ENCODE measurements around the gene ING3.

ING3 gene

DNA sequence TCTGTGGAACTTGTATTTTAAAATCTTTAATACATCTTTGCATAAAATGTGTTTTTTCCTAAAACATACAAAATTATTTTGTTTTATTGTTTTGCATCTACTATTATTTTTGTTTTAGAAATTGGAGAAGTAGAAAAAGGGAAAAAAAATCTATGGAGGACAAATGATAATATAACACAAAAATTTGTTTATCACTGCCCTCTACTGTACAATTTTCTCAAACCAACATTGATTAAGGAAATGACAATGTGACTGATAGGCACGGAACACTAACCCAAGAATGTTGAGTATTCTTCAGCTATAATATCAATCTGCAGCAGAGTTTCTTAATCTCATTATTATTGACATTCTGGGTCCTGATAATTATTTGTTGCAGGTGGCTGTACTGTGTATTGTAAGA lies 9.5 kb upstream of the ING3 start:
- no peak for DNase-seq (ENCODE audit: low read depth, low spot score)
- H3K4me3 ChIP-seq (ENCODE audit: insufficient read length, low read depth): no peak overlapping the region
- no peaks in the 10 kb centered on the region for H3K9me3 ChIP-seq (ENCODE audit: insufficient read depth, low read length)

DNA sequence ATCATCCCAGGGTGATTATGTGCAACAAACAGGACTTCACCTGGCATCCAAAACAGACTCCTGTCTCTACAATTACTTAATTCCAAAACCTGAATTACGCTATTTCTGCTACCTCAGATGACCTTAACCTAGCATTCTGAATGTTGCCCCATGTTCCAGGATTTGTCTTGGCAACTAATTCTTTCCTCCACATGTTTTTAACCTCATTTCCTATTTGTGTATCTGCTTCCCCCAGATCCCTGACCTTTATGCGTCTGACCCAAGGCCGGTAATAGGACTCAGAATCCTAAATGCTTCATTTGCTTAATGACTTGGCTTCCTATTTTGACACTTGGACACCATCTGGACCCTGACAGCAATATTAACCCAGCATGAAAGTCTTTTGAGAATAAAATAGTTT lies 8.7 kb upstream of the ING3 start:
- H3K9ac ChIP-seq (ENCODE audit: insufficient read length, low read depth): no peak overlapping the region
- no peaks in the 10 kb centered on the region for H3K27me3 ChIP-seq (ENCODE audit: insufficient read depth, insufficient read length)
- DNase-seq (ENCODE audit: low read depth, low spot score): no peak
- no peak overlapping the region for H3K4me3 ChIP-seq (ENCODE audit: insufficient read length, low read depth)
- no peaks in the 10 kb centered on the region for H3K4me1 ChIP-seq (ENCODE audit: insufficient read depth, insufficient read length)
- no peaks in the 10 kb centered on the region for H3K36me3 ChIP-seq (ENCODE audit: insufficient read depth, insufficient read length, low read length)
- TF ChIP-seq ZNF274 (IDR thresholded peaks at IDR 0.05; ENCODE audit: low read depth, low read length) (no peak), SUZ12 (IDR thresholded peaks at IDR 0.05; ENCODE audit: extremely low read depth, insufficient read depth, insufficient read length) (no peak), YY1 (IDR thresholded peaks at IDR 0.05; ENCODE audit: insufficient read depth, insufficient read length) (no peak)
- no peaks in the 10 kb centered on the region for H3K9me3 ChIP-seq (ENCODE audit: insufficient read depth, low read length)

More for the DNA sequence above, 9.5 kb upstream of the ING3 start:
- no peaks in the 10 kb centered on the region for H3K4me1 ChIP-seq (ENCODE audit: insufficient read depth, insufficient read length)
- H3K36me3 ChIP-seq (ENCODE audit: insufficient read depth, insufficient read length, low read length): no peaks in the 10 kb centered on the region
- no peaks in the 10 kb centered on the region for H3K27me3 ChIP-seq (ENCODE audit: insufficient read depth, insufficient read length)
- H3K9ac ChIP-seq (ENCODE audit: insufficient read length, low read depth): no peak overlapping the region
- TF ChIP-seq SUZ12 (IDR thresholded peaks at IDR 0.05; ENCODE audit: extremely low read depth, insufficient read depth, insufficient read length) (no peak), YY1 (IDR thresholded peaks at IDR 0.05; ENCODE audit: insufficient read depth, insufficient read length) (no peak), ZNF274 (IDR thresholded peaks at IDR 0.05; ENCODE audit: low read depth, low read length) (no peak)

DNA sequence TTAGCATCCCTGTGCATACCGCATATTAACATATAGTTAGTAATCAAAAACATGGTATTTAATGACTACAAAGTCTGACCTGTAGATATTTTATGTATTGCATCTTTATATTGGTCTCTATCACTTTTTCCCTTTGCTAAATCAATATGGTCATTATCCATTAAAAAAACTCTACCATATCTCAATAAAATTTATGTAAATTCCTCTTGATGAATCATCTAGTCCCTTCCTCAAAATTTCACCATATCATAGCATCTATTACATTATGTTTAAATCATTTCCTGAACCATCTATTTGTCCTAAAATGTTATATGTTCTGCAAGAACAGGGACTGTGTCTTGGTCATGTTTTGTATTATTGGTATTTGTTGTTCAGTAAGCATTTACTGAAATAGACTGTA lies 7.7 kb upstream of the ING3 start:
- no peak for DNase-seq (ENCODE audit: low read depth, low spot score)
- TF ChIP-seq YY1 (IDR thresholded peaks at IDR 0.05; ENCODE audit: insufficient read depth, insufficient read length) (no peak), SUZ12 (IDR thresholded peaks at IDR 0.05; ENCODE audit: extremely low read depth, insufficient read depth, insufficient read length) (no peak), ZNF274 (IDR thresholded peaks at IDR 0.05; ENCODE audit: low read depth, low read length) (no peak)
- Histone ChIP-seq H3K36me3 (ENCODE audit: insufficient read depth, insufficient read length, low read length) (no peaks in the 10 kb centered on the region), H3K4me1 (ENCODE audit: insufficient read depth, insufficient read length) (no peaks in the 10 kb centered on the region), H3K27me3 (ENCODE audit: insufficient read depth, insufficient read length) (no peaks in the 10 kb centered on the region), H3K4me3 (ENCODE audit: insufficient read length, low read depth) (no peak overlapping the region), H3K9me3 (ENCODE audit: insufficient read depth, low read length) (no peaks in the 10 kb centered on the region), H3K9ac (ENCODE audit: insufficient read length, low read depth) (no peak overlapping the region)

DNA sequence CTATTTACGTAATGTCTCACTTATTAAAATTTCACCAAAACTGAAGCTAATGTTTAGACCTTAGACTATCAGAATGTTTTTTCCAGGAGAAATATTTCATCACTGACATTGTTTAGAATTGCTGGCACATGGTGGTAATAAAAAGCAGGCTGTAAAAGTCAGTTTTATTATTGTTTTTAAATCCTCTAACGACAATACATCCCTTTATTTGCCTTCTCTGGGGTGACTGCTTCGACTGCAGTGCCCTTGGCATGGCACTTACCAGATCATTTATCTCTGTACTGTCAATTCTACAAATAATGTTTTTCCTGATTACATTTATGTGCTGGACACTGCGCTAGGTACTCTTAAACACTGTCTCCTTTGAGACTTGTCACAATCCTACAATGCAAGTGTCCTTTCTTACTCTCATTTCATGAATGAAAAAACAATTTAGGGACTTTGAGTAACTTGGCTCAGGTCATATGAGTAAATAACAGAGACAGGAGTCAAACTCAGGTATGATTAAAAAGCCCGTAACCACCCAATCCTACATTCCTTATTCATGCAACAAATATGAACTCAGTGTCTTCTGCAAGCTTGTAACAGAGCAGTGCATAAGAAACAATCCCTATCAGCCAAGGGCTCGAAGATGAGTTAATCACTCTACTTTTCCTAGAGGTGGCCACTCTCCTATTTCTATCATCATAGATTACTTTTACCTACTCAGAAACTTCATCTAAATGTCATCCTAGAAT lies 5.6 kb upstream of the ING3 start:
- Histone ChIP-seq H3K36me3 (ENCODE audit: insufficient read depth, insufficient read length, low read length) (no peaks in the 10 kb centered on the region), H3K4me1 (ENCODE audit: insufficient read depth, insufficient read length) (no peaks in the 10 kb centered on the region), H3K27me3 (ENCODE audit: insufficient read depth, insufficient read length) (no peaks in the 10 kb centered on the region), H3K9me3 (ENCODE audit: insufficient read depth, low read length) (no peaks in the 10 kb centered on the region), H3K9ac (ENCODE audit: insufficient read length, low read depth) (no peak overlapping the region), H3K4me3 (ENCODE audit: insufficient read length, low read depth) (no peak overlapping the region)
- TF ChIP-seq YY1 (IDR thresholded peaks at IDR 0.05; ENCODE audit: insufficient read depth, insufficient read length) (no peak), SUZ12 (IDR thresholded peaks at IDR 0.05; ENCODE audit: extremely low read depth, insufficient read depth, insufficient read length) (no peak), ZNF274 (IDR thresholded peaks at IDR 0.05; ENCODE audit: low read depth, low read length) (no peak)
- DNase-seq (ENCODE audit: low read depth, low spot score): no peak

DNA sequence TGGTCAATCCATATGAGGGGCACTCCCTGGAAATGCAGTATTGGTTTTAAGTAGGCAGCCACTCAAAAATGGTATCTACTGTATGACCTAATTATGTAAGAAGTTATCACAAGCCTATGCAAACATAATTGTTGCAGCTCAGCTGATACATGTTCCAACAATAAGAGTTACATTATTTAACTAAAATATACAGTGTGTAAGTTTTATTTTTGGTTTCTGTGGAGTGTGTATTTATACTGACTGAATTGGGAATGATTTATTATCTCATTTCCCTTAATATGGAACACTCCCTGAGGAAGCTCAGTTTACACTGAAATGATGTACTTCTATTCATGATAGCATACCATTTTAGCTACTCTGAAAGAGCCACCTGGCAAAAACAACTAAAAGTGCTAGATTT lies 2.6 kb upstream of the ING3 start:
- TF ChIP-seq YY1 (IDR thresholded peaks at IDR 0.05; ENCODE audit: insufficient read depth, insufficient read length): no peak
- TF ChIP-seq ZNF274 (IDR thresholded peaks at IDR 0.05; ENCODE audit: low read depth, low read length): no peak
- TF ChIP-seq SUZ12 (IDR thresholded peaks at IDR 0.05; ENCODE audit: extremely low read depth, insufficient read depth, insufficient read length): no peak
- Histone ChIP-seq H3K9ac (ENCODE audit: insufficient read length, low read depth) (no peak overlapping the region), H3K4me3 (ENCODE audit: insufficient read length, low read depth) (no peak overlapping the region), H3K9me3 (ENCODE audit: insufficient read depth, low read length) (no peaks in the 10 kb centered on the region), H3K4me1 (ENCODE audit: insufficient read depth, insufficient read length) (no peaks in the 10 kb centered on the region), H3K27me3 (ENCODE audit: insufficient read depth, insufficient read length) (no peaks in the 10 kb centered on the region), H3K36me3 (ENCODE audit: insufficient read depth, insufficient read length, low read length) (peaks cover 10% of the 10 kb centered on the region)
- DNase-seq (ENCODE audit: low read depth, low spot score): no peak

DNA sequence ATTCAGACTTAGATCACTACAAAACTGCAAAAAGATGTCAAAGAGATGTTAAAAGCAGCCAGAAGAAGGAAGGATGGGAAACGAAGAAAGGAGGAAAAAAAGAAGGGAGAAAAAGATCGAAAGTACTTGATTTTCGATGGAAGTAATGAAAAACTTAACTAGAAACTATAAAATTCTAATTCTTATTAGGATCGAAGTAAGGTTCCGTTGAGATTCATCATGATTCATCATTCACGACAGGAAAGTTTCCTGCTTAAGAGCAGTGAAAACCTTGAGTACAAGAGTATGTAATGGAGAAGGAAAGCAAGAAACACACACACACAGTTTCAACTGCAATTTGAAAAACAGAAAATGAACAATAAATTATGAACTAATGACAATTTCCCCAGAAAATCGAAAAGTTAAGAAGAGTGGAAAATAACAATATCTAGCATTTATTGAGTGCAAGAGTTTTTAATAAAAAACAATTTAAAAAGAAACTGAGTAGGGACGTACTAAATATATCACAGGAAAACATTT lies 1.1 kb upstream of the ING3 start:
- Histone ChIP-seq H3K36me3 (ENCODE audit: insufficient read depth, insufficient read length, low read length) (peaks cover 22% of the 10 kb centered on the region), H3K4me1 (ENCODE audit: insufficient read depth, insufficient read length) (no peaks in the 10 kb centered on the region), H3K4me3 (ENCODE audit: insufficient read length, low read depth) (no peak overlapping the region), H3K9me3 (ENCODE audit: insufficient read depth, low read length) (no peaks in the 10 kb centered on the region), H3K27me3 (ENCODE audit: insufficient read depth, insufficient read length) (no peaks in the 10 kb centered on the region), H3K9ac (ENCODE audit: insufficient read length, low read depth) (no peak overlapping the region)
- TF ChIP-seq YY1 (IDR thresholded peaks at IDR 0.05; ENCODE audit: insufficient read depth, insufficient read length) (no peak), ZNF274 (IDR thresholded peaks at IDR 0.05; ENCODE audit: low read depth, low read length) (no peak), SUZ12 (IDR thresholded peaks at IDR 0.05; ENCODE audit: extremely low read depth, insufficient read depth, insufficient read length) (no peak)
- no peak for DNase-seq (ENCODE audit: low read depth, low spot score)

DNA sequence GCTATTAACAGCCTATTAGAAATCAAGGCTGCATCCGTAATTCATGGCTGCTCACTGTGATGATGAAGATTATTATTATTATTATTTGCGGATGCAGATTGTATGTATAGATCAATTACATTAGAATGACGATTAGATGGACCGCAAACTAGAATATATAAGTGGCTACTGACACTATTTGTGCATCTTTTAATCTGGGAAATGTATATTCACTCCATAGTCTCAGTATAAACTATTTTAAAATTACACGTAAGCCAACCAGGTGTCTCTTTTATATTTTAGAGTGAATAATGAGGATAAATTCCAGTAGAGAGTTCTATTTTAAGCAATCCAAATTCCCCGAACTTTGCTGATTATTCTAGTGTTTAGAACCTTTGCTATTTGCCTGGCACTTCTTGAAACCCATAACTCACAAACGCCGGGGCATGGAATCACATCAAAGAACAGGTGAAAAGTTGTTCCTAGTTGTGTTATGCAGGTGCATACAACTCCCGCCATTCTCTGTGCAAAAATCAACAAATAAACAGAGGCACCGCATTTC lies 509 bp upstream of the ING3 start:
- no peak for DNase-seq (ENCODE audit: low read depth, low spot score)
- H3K9ac ChIP-seq (ENCODE audit: insufficient read length, low read depth): no peak overlapping the region
- peak overlapping the region; percentile 40 for H3K4me3 ChIP-seq (ENCODE audit: insufficient read length, low read depth)
- H3K4me1 ChIP-seq (ENCODE audit: insufficient read depth, insufficient read length): no peaks in the 10 kb centered on the region
- no peak for TF ChIP-seq ZNF274 (IDR thresholded peaks at IDR 0.05; ENCODE audit: low read depth, low read length)
- TF ChIP-seq YY1 (IDR thresholded peaks at IDR 0.05; ENCODE audit: insufficient read depth, insufficient read length): no peak
- no peak for TF ChIP-seq SUZ12 (IDR thresholded peaks at IDR 0.05; ENCODE audit: extremely low read depth, insufficient read depth, insufficient read length)
- no peaks in the 10 kb centered on the region for H3K27me3 ChIP-seq (ENCODE audit: insufficient read depth, insufficient read length)
- no peaks in the 10 kb centered on the region for H3K9me3 ChIP-seq (ENCODE audit: insufficient read depth, low read length)
- peaks cover 26% of the 10 kb centered on the region for H3K36me3 ChIP-seq (ENCODE audit: insufficient read depth, insufficient read length, low read length)
